Measurements from ENCODE around the gene WDR5.
A peak's percentile ranks its signal among the peaks of the same experiment; 100 is the strongest.

WDR5 gene

DNA sequence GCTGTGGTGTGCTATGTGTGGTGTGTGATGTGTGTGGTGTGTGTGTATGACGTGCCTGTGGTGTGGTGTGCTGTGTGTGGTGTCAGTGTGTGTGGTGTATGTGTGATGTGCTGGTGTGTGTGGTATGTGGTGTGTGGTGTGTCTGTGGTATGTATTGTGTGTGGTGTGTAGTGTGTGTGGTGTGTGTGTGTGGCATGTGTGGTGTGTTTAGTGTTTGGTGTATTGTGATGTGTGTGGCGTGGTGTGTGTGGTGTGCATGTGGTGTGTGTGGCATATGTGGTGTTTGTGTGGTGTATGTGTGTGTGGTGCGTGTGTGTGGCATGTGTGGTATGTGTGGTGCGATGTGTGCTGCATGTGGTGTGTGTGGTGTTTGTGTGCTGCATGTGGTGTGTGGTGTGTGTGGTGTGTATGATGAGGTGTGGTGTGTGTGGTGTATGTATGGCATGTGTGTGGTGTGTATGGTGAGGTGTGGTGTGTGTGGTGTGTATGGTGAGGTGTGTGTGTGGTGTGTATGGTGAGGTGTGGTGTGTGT is 46.7 kb downstream of the WDR5 start:
- Histone ChIP-seq H3K9me3 (ENCODE audit: insufficient read depth, low read depth, low read length) (no peaks in the 10 kb centered on the region), H3K4me3 (ENCODE audit: low read length) (no peak overlapping the region), H3K27me3 (ENCODE audit: insufficient read depth, low read length) (no peaks in the 10 kb centered on the region), H3K27ac (ENCODE audit: low read depth, low read length) (no peak overlapping the region), H3K4me1 (ENCODE audit: insufficient read depth, low read length) (no peaks in the 10 kb centered on the region), H3K9ac (ENCODE audit: low read depth, low read length) (no peak overlapping the region), H3K36me3 (ENCODE audit: insufficient read depth, low read length) (no peaks in the 10 kb centered on the region)
- WGBS: 97% methylated on average over 4 of the region's 4 CpGs

DNA sequence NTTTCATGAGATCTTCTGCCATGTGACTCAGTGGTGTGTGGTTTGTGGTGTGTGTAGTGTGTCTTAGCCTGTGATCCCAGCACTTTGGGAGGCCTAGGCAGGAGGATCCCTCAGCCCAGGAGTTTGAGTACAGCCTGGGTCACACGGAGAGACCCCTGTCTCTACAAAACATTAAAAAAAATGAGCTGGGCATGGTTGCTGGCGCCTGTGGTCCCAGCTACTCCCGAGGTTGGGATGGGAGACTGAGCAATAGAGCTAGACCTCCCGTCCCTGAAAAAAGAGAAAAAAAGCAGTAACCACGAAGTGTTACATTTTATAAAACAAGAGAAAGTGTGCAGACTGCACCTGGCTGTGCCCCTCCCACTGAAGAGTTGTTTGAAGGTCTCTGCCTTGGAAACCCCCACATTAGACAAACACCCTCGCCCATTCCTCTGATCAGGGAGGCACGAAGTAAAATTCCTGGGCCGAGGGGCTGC is 49.7 kb downstream of the WDR5 start:
- peaks cover 4% of the 10 kb centered on the region; the same call in 1 of the 2 replicates for H3K4me1 ChIP-seq (ENCODE audit: insufficient read depth, low read length)
- H3K4me3 ChIP-seq (ENCODE audit: low read length): no peak overlapping the region
- H3K27ac ChIP-seq (ENCODE audit: low read depth, low read length): no peak overlapping the region
- H3K9ac ChIP-seq (ENCODE audit: low read depth, low read length): no peak overlapping the region
- no peaks in the 10 kb centered on the region for H3K36me3 ChIP-seq (ENCODE audit: insufficient read depth, low read length)
- H3K9me3 ChIP-seq (ENCODE audit: insufficient read depth, low read depth, low read length): no peaks in the 10 kb centered on the region
- 71% methylated on average over 8 of the region's 8 CpGs for WGBS
- H3K27me3 ChIP-seq (ENCODE audit: insufficient read depth, low read length): 0 out of 2 replicates have a peak, but pooled peaks cover 5% of the 10 kb centered on the region

DNA sequence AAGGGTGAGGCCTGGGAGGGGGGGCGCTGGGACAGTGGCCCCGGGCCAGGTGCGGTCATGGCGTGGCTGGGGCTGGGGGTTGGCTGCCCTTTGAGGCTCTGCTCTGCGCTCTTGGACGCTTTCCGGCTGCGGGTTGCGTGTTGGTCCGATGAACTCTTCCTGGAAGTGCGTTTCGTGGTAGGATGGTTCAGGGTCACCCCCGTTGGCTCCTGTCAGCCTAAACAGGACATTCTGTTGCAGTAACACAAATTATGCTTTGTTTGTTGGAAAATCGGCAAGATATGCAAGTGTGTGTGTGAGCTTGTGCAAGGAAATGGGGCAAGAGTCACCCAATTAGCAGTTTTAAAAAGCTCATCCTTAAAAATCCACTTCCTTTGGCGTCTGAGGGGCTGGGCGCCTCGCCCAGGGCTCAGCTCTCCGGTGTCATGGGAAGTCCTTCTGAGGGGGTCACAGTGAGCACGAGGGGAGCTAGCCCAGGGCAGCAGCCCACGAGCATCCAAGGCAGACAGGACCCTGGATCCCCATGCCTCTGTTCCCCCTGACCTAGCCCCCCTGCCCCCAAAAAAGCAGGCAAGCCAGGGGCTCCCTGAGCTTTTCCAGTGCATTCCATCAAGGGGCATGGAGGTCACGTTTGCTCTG is 50.7 kb downstream of the WDR5 start:
- H3K27ac ChIP-seq (ENCODE audit: low read depth, low read length): no peak overlapping the region
- peaks cover 4% of the 10 kb centered on the region; the same call in 1 of the 2 replicates for H3K4me1 ChIP-seq (ENCODE audit: insufficient read depth, low read length)
- 93% methylated on average over 21 of the region's 21 CpGs for WGBS

DNA sequence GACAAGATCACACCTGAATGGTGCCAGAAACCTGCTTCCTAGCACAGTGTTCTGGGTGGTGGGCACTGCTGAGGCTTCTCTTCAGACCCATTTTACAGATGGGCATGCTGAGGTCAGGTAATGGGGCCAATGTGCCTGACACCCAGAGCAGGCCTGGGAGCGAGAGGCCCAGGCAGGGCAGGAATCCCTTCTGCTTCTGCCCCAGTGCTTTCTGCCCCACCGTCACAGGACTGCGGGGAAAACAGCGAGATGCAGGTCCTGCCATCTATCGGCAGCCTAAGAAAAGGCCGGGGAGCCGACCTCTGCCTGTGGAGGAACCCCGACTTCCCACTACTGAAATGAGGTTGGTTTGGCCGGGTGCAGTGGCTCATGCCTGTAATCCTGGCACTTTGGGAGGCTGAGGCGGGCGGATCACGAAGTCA is 51.2 kb downstream of the WDR5 start:
- H3K27ac ChIP-seq (ENCODE audit: low read depth, low read length): no peak overlapping the region
- H3K9ac ChIP-seq (ENCODE audit: low read depth, low read length): no peak overlapping the region
- no peak overlapping the region for H3K4me3 ChIP-seq (ENCODE audit: low read length)
- peaks cover 4% of the 10 kb centered on the region; the same call in 1 of the 2 replicates for H3K4me1 ChIP-seq (ENCODE audit: insufficient read depth, low read length)
- H3K9me3 ChIP-seq (ENCODE audit: insufficient read depth, low read depth, low read length): no peaks in the 10 kb centered on the region
- H3K36me3 ChIP-seq (ENCODE audit: insufficient read depth, low read length): no peaks in the 10 kb centered on the region
- 89% methylated on average over 12 of the region's 12 CpGs for WGBS
- H3K27me3 ChIP-seq (ENCODE audit: insufficient read depth, low read length): 0 out of 2 replicates have a peak, but pooled peaks cover 5% of the 10 kb centered on the region

More for the DNA sequence above, 50.7 kb downstream of the WDR5 start:
- Histone ChIP-seq H3K4me3 (ENCODE audit: low read length) (no peak overlapping the region), H3K9me3 (ENCODE audit: insufficient read depth, low read depth, low read length) (no peaks in the 10 kb centered on the region), H3K36me3 (ENCODE audit: insufficient read depth, low read length) (no peaks in the 10 kb centered on the region), H3K9ac (ENCODE audit: low read depth, low read length) (no peak overlapping the region), H3K27me3 (ENCODE audit: insufficient read depth, low read length) (0 out of 2 replicates have a peak, but pooled peaks cover 5% of the 10 kb centered on the region)

DNA sequence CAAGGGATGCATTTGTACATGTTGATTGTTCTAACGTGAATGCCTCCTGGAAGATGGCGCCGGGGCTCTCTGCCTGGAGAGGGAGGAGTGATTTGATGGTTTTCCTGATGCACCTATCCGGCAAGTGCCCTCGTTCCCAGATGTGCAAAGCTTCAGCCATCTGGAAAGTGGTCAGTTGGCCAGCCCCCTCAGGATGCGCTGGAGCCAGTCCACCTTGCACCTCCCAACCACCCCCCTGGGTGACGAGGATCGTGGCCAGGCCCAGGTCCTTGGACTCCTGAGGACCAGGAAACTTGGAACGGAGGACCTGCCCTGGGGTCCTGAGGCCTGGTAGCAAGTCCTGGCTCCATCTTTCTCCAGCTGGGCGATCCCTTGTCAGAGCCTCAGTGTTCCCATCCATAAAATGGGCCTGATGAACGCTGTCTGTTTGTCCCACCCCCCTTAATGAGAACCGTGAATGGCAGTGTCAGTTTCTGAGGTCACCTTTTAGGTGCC is 52.1 kb downstream of the WDR5 start:
- peaks cover 4% of the 10 kb centered on the region; the same call in 1 of the 2 replicates for H3K4me1 ChIP-seq (ENCODE audit: insufficient read depth, low read length)
- H3K9me3 ChIP-seq (ENCODE audit: insufficient read depth, low read depth, low read length): no peaks in the 10 kb centered on the region
- no peak overlapping the region for H3K4me3 ChIP-seq (ENCODE audit: low read length)
- 92% methylated on average over 12 of the region's 12 CpGs for WGBS
- H3K36me3 ChIP-seq (ENCODE audit: insufficient read depth, low read length): no peaks in the 10 kb centered on the region
- no peak overlapping the region for H3K9ac ChIP-seq (ENCODE audit: low read depth, low read length)
- no peak overlapping the region for H3K27ac ChIP-seq (ENCODE audit: low read depth, low read length)
- 0 out of 2 replicates have a peak, but pooled peaks cover 5% of the 10 kb centered on the region for H3K27me3 ChIP-seq (ENCODE audit: insufficient read depth, low read length)

DNA sequence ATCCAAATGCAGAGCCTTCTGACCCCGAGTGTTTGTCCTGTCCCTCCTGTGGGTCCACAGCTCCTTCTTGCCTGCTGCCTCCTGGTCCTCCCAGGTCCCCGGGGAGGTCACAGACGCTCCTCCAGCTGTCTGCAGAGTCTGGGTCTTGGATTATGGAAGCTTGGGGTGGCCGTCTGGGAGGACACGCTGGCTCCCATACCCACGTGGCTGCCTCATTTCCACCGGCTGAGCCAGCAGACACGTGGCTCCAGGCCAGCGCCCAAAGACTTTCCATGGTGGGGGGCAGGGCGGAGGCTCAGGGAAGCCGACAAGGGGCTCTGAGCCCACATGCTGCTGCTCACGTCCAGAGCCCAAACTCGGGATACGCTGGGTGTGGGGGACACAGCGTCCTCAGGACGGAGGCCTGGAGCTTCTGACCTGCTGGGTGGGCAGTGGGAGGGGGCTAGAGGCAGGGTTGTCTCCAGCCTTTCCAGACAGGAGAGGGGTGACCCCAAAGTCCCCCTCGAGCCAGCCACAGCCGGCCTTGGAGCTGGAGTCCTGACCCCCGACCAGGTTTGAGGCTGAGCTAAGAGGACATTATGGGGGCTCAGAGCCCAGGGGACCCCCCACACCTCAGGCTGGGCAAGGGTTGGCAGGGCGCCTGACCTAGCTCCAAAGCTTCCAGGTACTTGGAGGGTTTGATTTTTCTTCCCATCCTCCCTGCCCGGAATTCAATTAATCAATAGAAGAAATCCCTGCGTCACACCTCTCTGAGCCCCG is 52.7 kb downstream of the WDR5 start:
- 0 out of 2 replicates have a peak, but pooled peaks cover 5% of the 10 kb centered on the region for H3K27me3 ChIP-seq (ENCODE audit: insufficient read depth, low read length)
- H3K27ac ChIP-seq (ENCODE audit: low read depth, low read length): no peak overlapping the region
- 0 out of 2 replicates have a peak overlapping the region, but pooled peaks have one; percentile 8 for H3K9ac ChIP-seq (ENCODE audit: low read depth, low read length)
- 0 out of 2 replicates have a peak overlapping the region, but pooled peaks have one; percentile 8 for H3K4me3 ChIP-seq (ENCODE audit: low read length)
- no peaks in the 10 kb centered on the region for H3K9me3 ChIP-seq (ENCODE audit: insufficient read depth, low read depth, low read length)
- WGBS: 84% methylated on average over 23 of the region's 23 CpGs
- peaks cover 4% of the 10 kb centered on the region; the same call in 1 of the 2 replicates for H3K4me1 ChIP-seq (ENCODE audit: insufficient read depth, low read length)
- no peaks in the 10 kb centered on the region for H3K36me3 ChIP-seq (ENCODE audit: insufficient read depth, low read length)

DNA sequence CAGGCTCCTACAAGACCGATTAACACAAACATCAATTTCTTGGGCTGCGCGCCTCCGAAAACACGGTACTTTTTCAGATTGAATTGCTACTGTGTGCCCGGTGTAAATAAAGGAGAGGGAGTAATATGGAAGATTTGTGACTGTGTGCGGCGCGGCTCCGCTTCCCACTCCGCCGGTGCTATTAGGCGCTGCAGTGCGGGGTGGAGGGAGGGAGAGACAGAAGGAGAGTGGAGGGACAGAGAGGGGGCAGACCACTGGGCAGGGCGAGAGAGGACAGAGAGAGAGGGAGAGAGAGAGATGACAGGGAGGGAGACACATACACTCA is 53.2 kb downstream of the WDR5 start:
- Histone ChIP-seq H3K4me3 (ENCODE audit: low read length) (0 out of 2 replicates have a peak overlapping the region, but pooled peaks have one; percentile 8), H3K9me3 (ENCODE audit: insufficient read depth, low read depth, low read length) (no peaks in the 10 kb centered on the region), H3K27ac (ENCODE audit: low read depth, low read length) (no peak overlapping the region), H3K4me1 (ENCODE audit: insufficient read depth, low read length) (peaks cover 4% of the 10 kb centered on the region; the same call in 1 of the 2 replicates), H3K36me3 (ENCODE audit: insufficient read depth, low read length) (no peaks in the 10 kb centered on the region), H3K27me3 (ENCODE audit: insufficient read depth, low read length) (0 out of 2 replicates have a peak, but pooled peaks cover 5% of the 10 kb centered on the region), H3K9ac (ENCODE audit: low read depth, low read length) (0 out of 2 replicates have a peak overlapping the region, but pooled peaks have one; percentile 8)
- WGBS: 68% methylated on average over 15 of the region's 15 CpGs

DNA sequence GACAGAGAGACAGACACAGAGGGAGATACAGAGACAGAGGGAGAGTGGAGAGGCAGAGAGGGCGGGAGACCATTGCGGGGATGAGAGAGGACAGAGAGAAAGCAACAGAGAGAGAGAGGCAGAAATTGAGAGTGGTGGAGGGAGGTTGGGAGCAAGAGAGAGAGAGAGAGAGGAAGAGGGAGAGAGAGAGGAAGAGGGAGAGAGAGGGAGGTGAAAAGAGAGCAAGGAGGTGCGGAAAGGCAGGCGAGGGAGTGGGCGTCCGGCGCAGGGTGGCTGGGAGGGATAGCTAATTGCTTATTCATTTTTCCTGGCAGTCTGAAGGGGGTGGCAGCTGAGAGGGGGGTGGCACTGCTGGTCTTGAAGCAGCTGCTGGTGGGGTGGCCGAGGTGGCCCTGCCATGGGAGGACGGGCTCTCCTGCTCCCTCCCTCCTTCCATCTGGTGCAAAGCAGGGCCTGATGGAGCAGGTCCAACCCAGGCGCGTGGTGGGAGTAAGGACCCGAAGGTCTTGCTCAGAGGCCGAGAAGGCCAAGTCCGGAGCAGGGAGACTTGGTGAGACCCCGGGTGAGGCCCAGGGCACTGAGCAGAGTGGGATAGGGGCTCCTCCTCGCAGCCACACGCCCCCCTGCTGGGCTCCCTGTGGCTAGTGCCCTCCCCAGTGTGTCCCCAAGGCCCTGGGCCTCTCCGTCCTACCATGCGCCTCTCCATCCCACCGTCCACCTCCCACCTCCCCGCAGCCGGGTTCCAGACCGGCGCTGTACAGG is 53.8 kb downstream of the WDR5 start:
- Histone ChIP-seq H3K4me3 (ENCODE audit: low read length) (0 out of 2 replicates have a peak overlapping the region, but pooled peaks have one; percentile 8), H3K9ac (ENCODE audit: low read depth, low read length) (no peak overlapping the region), H3K4me1 (ENCODE audit: insufficient read depth, low read length) (peaks cover 4% of the 10 kb centered on the region; the same call in 1 of the 2 replicates), H3K27ac (ENCODE audit: low read depth, low read length) (no peak overlapping the region), H3K9me3 (ENCODE audit: insufficient read depth, low read depth, low read length) (no peaks in the 10 kb centered on the region), H3K27me3 (ENCODE audit: insufficient read depth, low read length) (0 out of 2 replicates have a peak, but pooled peaks cover 5% of the 10 kb centered on the region), H3K36me3 (ENCODE audit: insufficient read depth, low read length) (no peaks in the 10 kb centered on the region)
- 81% methylated on average over 24 of the region's 24 CpGs for WGBS

DNA sequence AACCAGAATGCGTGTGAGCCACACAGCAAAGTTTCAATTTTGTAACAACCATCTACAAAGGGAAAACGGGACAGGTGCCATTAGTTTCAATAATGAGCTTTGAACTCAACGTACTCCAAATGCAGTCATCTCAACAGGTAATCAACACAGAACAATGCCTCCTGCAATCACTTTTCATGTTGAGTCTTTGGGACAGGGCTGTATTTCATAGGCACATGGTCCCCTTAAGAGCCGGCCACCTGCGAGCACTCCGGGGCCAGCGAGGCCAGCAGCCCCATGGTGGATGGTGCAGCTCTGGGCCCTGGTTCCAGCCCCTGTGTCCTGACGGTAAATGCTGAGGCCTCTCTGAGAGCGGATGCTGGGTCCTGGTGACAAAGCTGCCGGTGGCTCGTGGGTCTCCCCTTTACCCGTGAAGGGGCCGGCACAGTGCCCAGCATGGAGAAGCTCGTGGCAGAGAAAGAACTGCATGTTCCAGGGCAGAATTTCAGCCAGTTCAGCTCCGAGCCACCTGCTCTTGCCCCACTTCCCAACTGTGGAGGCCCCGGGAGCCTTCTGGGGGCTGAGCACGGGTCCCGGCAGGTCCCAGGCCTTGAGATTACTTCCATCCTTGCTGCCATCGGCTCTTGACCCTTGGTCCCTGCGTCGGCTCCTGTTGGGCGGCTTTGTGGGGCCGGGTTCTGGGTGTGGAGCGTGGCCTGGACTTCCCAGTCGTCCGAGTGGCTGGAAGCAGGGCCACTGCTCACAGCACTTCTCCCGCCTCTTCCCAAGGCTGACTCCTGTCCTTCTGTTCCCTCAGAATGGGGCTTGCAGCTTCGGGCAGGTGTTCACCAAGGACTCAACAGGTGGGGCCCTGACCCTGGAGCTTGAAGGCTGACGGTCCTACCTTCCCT is 54.6 kb downstream of the WDR5 start:
- no peaks in the 10 kb centered on the region for H3K9me3 ChIP-seq (ENCODE audit: insufficient read depth, low read depth, low read length)
- H3K4me3 ChIP-seq (ENCODE audit: low read length): no peak overlapping the region
- H3K9ac ChIP-seq (ENCODE audit: low read depth, low read length): no peak overlapping the region
- H3K27me3 ChIP-seq (ENCODE audit: insufficient read depth, low read length): 0 out of 2 replicates have a peak, but pooled peaks cover 5% of the 10 kb centered on the region
- WGBS: 92% methylated on average over 28 of the region's 29 CpGs
- H3K36me3 ChIP-seq (ENCODE audit: insufficient read depth, low read length): no peaks in the 10 kb centered on the region
- H3K4me1 ChIP-seq (ENCODE audit: insufficient read depth, low read length): peaks cover 4% of the 10 kb centered on the region; the same call in 1 of the 2 replicates
- no peak overlapping the region for H3K27ac ChIP-seq (ENCODE audit: low read depth, low read length)

Data from HUES64 (cell line).